ENCODE data around the gene XDH.

Gene XDH

GRCh38 chr2:31380243-31380642 lies 34.3 kb downstream of the XDH start:
- no peaks in the 10 kb centered on the region for H3K9me2 ChIP-seq (replicated peaks; ENCODE audit: insufficient read depth, low read length)
- no peaks in the 10 kb centered on the region for H3K9me3 ChIP-seq (replicated peaks; ENCODE audit: insufficient read depth, low read length)
- no peaks in the 10 kb centered on the region for H4K20me1 ChIP-seq (ENCODE audit: insufficient read depth, low read length)
- no peak for TF ChIP-seq EZH2phosphoT487 (IDR thresholded peaks at IDR 0.05; ENCODE audit: low read length)
- no peak for TF ChIP-seq CTCF (IDR thresholded peaks at IDR 0.05; ENCODE audit: low read length)
- TF ChIP-seq EZH2 (optimal IDR thresholded peaks at IDR 0.05; ENCODE audit: low read depth, low read length) = no peak
- no peaks in the 10 kb centered on the region for H3K27me3 ChIP-seq (replicated peaks; ENCODE audit: insufficient read depth, low read length)
- DNase-seq = no peak
- H2AFZ ChIP-seq (ENCODE audit: low read length) = no peak overlapping the region
- H3K27ac ChIP-seq (ENCODE audit: low read length) = no peak overlapping the region
- H3K4me3 ChIP-seq (ENCODE audit: low read length) = no peak overlapping the region
- no peak overlapping the region for H3K4me2 ChIP-seq (ENCODE audit: low read depth, low read length)
- H3K9ac ChIP-seq (ENCODE audit: low read length) = no peak overlapping the region
- no peaks in the 10 kb centered on the region for H3K4me1 ChIP-seq (ENCODE audit: low read length)
- H3F3A ChIP-seq (ENCODE audit: insufficient read depth, low read length) = no peaks in the 10 kb centered on the region
- no peaks in the 10 kb centered on the region for H3K79me2 ChIP-seq (ENCODE audit: low read length)
- no peaks in the 10 kb centered on the region for H3K36me3 ChIP-seq (replicated peaks; ENCODE audit: insufficient read depth, low read length)

- H3F3A ChIP-seq (ENCODE audit: insufficient read depth, low read length) = no peaks in the 10 kb centered on the region
- H3K36me3 ChIP-seq (replicated peaks; ENCODE audit: insufficient read depth, low read length) = no peaks in the 10 kb centered on the region
- H3K27me3 ChIP-seq (replicated peaks; ENCODE audit: insufficient read depth, low read length) = no peaks in the 10 kb centered on the region
- no peak for TF ChIP-seq CTCF (IDR thresholded peaks at IDR 0.05; ENCODE audit: low read length)
- no peak for TF ChIP-seq EZH2 (optimal IDR thresholded peaks at IDR 0.05; ENCODE audit: low read depth, low read length)
- TF ChIP-seq EZH2phosphoT487 (IDR thresholded peaks at IDR 0.05; ENCODE audit: low read length) = no peak
- no peak overlapping the region for H3K9ac ChIP-seq (ENCODE audit: low read length)
- H3K4me1 ChIP-seq (ENCODE audit: low read length) = no peaks in the 10 kb centered on the region
- no peaks in the 10 kb centered on the region for H3K9me2 ChIP-seq (replicated peaks; ENCODE audit: insufficient read depth, low read length)
- no peak overlapping the region for H3K4me2 ChIP-seq (ENCODE audit: low read depth, low read length)
- no peak overlapping the region for H3K27ac ChIP-seq (ENCODE audit: low read length)
- H3K4me3 ChIP-seq (ENCODE audit: low read length) = no peak overlapping the region
- H4K20me1 ChIP-seq (ENCODE audit: insufficient read depth, low read length) = no peaks in the 10 kb centered on the region
- H3K79me2 ChIP-seq (ENCODE audit: low read length) = no peaks in the 10 kb centered on the region
- DNase-seq = no peak
- no peak overlapping the region for H2AFZ ChIP-seq (ENCODE audit: low read length)
- no peaks in the 10 kb centered on the region for H3K9me3 ChIP-seq (replicated peaks; ENCODE audit: insufficient read depth, low read length)
These were observed 34.8 kb downstream of the XDH start for GRCh38 chr2:31379747-31380146.

GRCh38 chr2:31378791-31379501 lies 35.6 kb downstream of the XDH start:
- Histone ChIP-seq H3K79me2 (ENCODE audit: low read length) (no peaks in the 10 kb centered on the region), H3K9me3 (replicated peaks; ENCODE audit: insufficient read depth, low read length) (no peaks in the 10 kb centered on the region), H3F3A (ENCODE audit: insufficient read depth, low read length) (no peaks in the 10 kb centered on the region)

More at GRCh38 chr2:31378791-31379501, 35.6 kb downstream of the XDH start:
- DNase-seq = no peak
- Histone ChIP-seq H3K27me3 (replicated peaks; ENCODE audit: insufficient read depth, low read length) (no peaks in the 10 kb centered on the region), H3K36me3 (replicated peaks; ENCODE audit: insufficient read depth, low read length) (no peaks in the 10 kb centered on the region), H3K4me3 (ENCODE audit: low read length) (no peak overlapping the region), H3K4me1 (ENCODE audit: low read length) (no peaks in the 10 kb centered on the region), H3K9me2 (replicated peaks; ENCODE audit: insufficient read depth, low read length) (no peaks in the 10 kb centered on the region), H2AFZ (ENCODE audit: low read length) (no peak overlapping the region), H3K4me2 (ENCODE audit: low read depth, low read length) (no peak overlapping the region), H3K27ac (ENCODE audit: low read length) (no peak overlapping the region), H4K20me1 (ENCODE audit: insufficient read depth, low read length) (no peaks in the 10 kb centered on the region), H3K9ac (ENCODE audit: low read length) (no peak overlapping the region)
- TF ChIP-seq EZH2phosphoT487 (IDR thresholded peaks at IDR 0.05; ENCODE audit: low read length) (no peak), CTCF (IDR thresholded peaks at IDR 0.05; ENCODE audit: low read length) (no peak), EZH2 (optimal IDR thresholded peaks at IDR 0.05; ENCODE audit: low read depth, low read length) (no peak)

Measured in MM.1S (cell line).